ENCODE measurements around the gene FGF14. TPM values are rescaled to one million over a fixed set of nuclear protein-coding genes. Genes with fewer than 3 reads are reported as not detected.

Gene FGF14
- total RNA-seq, 2 experiments from 2014 or later: not detected

DNA sequence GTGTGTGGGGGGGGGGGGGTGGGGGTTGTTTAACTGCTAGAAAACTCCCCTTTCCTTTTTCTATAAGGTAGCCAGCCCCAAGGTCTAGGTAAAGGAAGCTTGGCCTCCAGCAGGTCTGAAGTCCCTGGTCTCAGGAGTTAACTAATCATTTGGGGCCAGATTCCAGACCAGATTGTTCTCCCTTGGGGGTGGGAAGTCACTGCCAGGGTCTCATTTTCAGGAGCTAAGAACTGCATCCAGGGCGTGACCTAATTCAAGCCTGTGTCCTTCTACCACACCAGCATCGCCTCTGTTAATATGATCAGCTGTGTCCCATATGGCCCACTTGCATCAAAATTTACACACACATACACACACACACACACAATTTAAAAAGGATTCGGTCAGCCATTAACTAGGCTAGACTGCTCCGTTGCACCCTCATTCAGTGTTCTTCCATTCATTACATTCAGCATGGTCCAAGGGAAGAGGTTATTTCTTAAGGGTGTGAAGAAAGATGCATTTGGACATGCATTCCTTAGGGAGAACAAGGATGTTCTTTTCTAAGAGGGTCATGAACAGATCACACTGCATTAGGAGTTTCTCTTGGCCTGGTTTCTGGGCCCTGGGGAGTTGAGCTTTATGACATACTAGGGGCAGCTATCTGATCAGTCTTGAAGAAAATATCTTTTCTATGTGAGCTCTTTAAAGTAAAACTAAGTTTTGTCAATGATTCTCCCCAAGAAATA lies 91.0 kb downstream of the FGF14 start:
- Histone ChIP-seq H3K4me1 (ENCODE audit: insufficient read depth, low read length, poor library complexity, severe bottlenecking) (no peaks in the 10 kb centered on the region), H3K4me2 (ENCODE audit: low read length) (no peak overlapping the region), H3K27ac (ENCODE audit: low read depth, low read length, poor library complexity, severe bottlenecking) (no peak overlapping the region), H3K9me2 (ENCODE audit: insufficient read depth, low read length) (no peaks in the 10 kb centered on the region), H3K36me3 (ENCODE audit: insufficient read depth, low read length) (no peaks in the 10 kb centered on the region), H3K4me3 (ENCODE audit: low read depth, low read length, poor library complexity, severe bottlenecking) (no peak overlapping the region), H4K20me1 (ENCODE audit: insufficient read depth, low read length) (no peaks in the 10 kb centered on the region), H3K79me2 (ENCODE audit: insufficient read depth, low read depth, low read length) (no peaks in the 10 kb centered on the region), H2AFZ (ENCODE audit: low read length) (no peak overlapping the region), H3K9me3 (ENCODE audit: low read length) (no peaks in the 10 kb centered on the region)
- CTCF ChIA-PET (ENCODE audit: unreplicated experiment): no interaction called here
- POLR2A ChIA-PET: interaction anchor here (0.7 to 1.1 kb wide), 2 partner anchors 49 to 583 kb away, joined by 3 read pairs; no protein-coding TSS in a partner anchor
- TF ChIP-seq EZH2phosphoT487 (IDR thresholded peaks at IDR 0.05; ENCODE audit: borderline replicate concordance, low read depth, low read length): no peak
- TF ChIP-seq, protein P1, sequence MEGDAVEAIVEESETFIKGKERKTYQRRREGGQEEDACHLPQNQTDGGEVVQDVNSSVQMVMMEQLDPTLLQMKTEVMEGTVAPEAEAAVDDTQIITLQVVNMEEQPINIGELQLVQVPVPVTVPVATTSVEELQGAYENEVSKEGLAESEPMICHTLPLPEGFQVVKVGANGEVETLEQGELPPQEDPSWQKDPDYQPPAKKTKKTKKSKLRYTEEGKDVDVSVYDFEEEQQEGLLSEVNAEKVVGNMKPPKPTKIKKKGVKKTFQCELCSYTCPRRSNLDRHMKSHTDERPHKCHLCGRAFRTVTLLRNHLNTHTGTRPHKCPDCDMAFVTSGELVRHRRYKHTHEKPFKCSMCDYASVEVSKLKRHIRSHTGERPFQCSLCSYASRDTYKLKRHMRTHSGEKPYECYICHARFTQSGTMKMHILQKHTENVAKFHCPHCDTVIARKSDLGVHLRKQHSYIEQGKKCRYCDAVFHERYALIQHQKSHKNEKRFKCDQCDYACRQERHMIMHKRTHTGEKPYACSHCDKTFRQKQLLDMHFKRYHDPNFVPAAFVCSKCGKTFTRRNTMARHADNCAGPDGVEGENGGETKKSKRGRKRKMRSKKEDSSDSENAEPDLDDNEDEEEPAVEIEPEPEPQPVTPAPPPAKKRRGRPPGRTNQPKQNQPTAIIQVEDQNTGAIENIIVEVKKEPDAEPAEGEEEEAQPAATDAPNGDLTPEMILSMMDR (conservative IDR thresholded peaks at IDR 0.05; ENCODE audit: low read length): no peak
- intact Hi-C loops (cut with micrococcal nuclease; ENCODE audit: unreplicated experiment): no loop called here
- no peak for DNase-seq (ENCODE audit: low spot score)
- BruUV-seq (replicated peaks): no TSS peak

DNA sequence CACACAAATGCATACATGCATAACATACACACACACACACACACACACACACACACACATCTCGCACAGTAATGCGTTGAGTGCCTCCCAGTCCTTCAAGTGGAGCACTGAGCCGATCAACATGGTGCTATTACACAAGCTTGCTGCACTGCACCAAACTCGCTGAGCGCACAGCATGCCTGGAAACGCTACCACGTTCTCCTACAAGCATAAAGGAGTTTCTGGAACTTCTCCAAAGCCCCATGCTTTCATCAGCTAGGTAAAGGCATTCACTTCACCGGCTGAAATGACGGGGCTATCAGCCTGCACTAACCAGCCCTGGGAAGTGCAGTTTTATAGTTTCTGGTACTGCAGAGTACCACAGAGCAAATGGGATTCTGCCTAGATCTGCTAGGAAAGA lies 92.7 kb downstream of the FGF14 start:
- intact Hi-C loops (cut with micrococcal nuclease; ENCODE audit: unreplicated experiment): no loop called here
- Histone ChIP-seq H2AFZ (ENCODE audit: low read length) (no peak overlapping the region), H3K9me2 (ENCODE audit: insufficient read depth, low read length) (no peaks in the 10 kb centered on the region), H3K27ac (ENCODE audit: low read depth, low read length, poor library complexity, severe bottlenecking) (no peak overlapping the region), H3K9me3 (ENCODE audit: low read length) (no peaks in the 10 kb centered on the region), H3K79me2 (ENCODE audit: insufficient read depth, low read depth, low read length) (no peaks in the 10 kb centered on the region), H3K4me2 (ENCODE audit: low read length) (no peak overlapping the region), H3K4me1 (ENCODE audit: insufficient read depth, low read length, poor library complexity, severe bottlenecking) (no peaks in the 10 kb centered on the region), H3K4me3 (ENCODE audit: low read depth, low read length, poor library complexity, severe bottlenecking) (no peak overlapping the region), H4K20me1 (ENCODE audit: insufficient read depth, low read length) (no peaks in the 10 kb centered on the region), H3K36me3 (ENCODE audit: insufficient read depth, low read length) (no peaks in the 10 kb centered on the region)
- ChIA-PET CTCF (ENCODE audit: unreplicated experiment) (no interaction called here), POLR2A (no interaction called here)
- DNase-seq (ENCODE audit: low spot score): no peak
- TF ChIP-seq, protein P1 (conservative IDR thresholded peaks at IDR 0.05; ENCODE audit: low read length): no peak
- TF ChIP-seq EZH2phosphoT487 (IDR thresholded peaks at IDR 0.05; ENCODE audit: borderline replicate concordance, low read depth, low read length): no peak
- no TSS peak for BruUV-seq (replicated peaks)

DNA sequence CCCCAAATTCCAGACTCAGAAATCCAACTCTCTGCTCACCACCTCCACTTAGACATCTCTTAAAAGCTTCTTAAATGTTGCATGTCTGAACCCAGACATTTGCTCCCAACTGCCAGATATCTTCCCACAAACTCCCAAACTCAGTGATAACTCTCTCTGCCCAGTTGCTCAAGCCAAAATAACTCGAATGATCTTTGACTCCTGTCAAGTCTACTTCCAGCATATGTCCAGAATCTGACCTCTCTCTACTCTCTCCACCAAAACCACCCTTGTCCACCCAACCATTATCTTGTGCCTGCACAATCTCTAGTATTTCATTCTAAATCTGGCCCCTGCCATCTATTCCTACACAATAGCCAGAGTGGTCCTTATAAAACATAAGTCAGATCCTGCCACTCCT lies 99.3 kb downstream of the FGF14 start:
- no peak for DNase-seq (ENCODE audit: low spot score)
- no peaks in the 10 kb centered on the region for H3K9me2 ChIP-seq (ENCODE audit: insufficient read depth, low read length)
- H3K27ac ChIP-seq (ENCODE audit: low read depth, low read length, poor library complexity, severe bottlenecking): no peak overlapping the region
- H3K4me3 ChIP-seq (ENCODE audit: low read depth, low read length, poor library complexity, severe bottlenecking): no peak overlapping the region
- no peaks in the 10 kb centered on the region for H3K79me2 ChIP-seq (ENCODE audit: insufficient read depth, low read depth, low read length)
- no peak overlapping the region for H3K4me2 ChIP-seq (ENCODE audit: low read length)
- intact Hi-C loops (cut with micrococcal nuclease; ENCODE audit: unreplicated experiment): no loop called here
- CTCF ChIA-PET (ENCODE audit: unreplicated experiment): no interaction called here
- no peaks in the 10 kb centered on the region for H3K9me3 ChIP-seq (ENCODE audit: low read length)
- H2AFZ ChIP-seq (ENCODE audit: low read length): no peak overlapping the region
- H4K20me1 ChIP-seq (ENCODE audit: insufficient read depth, low read length): no peaks in the 10 kb centered on the region
- POLR2A ChIA-PET: interaction anchor here (0.6 kb wide), 1 partner anchor 893 kb away, joined by 4 read pairs; no protein-coding TSS in a partner anchor
- H3K4me1 ChIP-seq (ENCODE audit: insufficient read depth, low read length, poor library complexity, severe bottlenecking): no peaks in the 10 kb centered on the region
- H3K36me3 ChIP-seq (ENCODE audit: insufficient read depth, low read length): no peaks in the 10 kb centered on the region
- BruUV-seq (replicated peaks): no TSS peak
- TF ChIP-seq, protein P1 (conservative IDR thresholded peaks at IDR 0.05; ENCODE audit: low read length): no peak
- no peak for TF ChIP-seq EZH2phosphoT487 (IDR thresholded peaks at IDR 0.05; ENCODE audit: borderline replicate concordance, low read depth, low read length)
